Measurements from ENCODE around the gene CCL4. TPM values are rescaled to one million over a fixed set of nuclear protein-coding genes. Genes with fewer than 3 reads are reported as not detected.
"Not testable (repeated sequence)": the region's sequence is repeated elsewhere in the genome, so short reads cannot be mapped to it uniquely, and the experiment has no call there.

The CCL4 gene
- total and polyA plus RNA-seq, 2 donors (not counting 1 experiment from before 2014, with no cell fraction given) = 3.5 to 7.6 TPM

DNA sequence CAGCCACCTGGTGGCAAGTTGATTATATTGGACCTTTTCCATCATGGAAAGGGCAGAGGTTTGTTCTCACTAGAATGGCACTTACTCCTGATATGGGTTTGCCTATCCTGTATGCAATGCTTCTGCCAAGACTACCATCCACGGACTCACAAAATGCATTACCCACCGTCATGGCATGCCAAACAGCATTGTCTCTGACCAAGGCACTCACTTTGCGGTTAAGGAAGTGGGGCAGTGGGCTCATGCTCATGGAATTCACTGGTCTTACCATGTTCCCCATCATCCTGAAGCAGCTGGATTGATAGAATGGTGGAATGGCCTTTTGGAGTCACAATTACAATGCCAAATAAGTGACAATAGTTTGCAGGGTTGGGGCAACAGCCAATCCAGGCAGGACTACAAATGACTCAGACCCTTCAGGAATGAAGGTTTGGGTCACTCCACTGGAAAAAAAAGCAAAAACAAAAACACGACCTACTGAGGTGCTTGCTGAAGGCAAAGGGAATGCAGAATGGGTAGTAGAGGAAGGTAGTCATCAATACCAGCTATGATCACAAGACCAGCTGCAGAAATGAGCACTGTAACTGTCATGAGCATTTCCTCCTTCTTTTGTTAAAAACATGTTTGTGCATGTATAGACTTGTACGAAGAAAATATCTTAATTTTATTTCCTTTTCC, 11.5 kb downstream of the CCL4 start:
- H3K4me3 ChIP-seq (ENCODE audit: control extremely low read depth in 1 of 5, extremely low read depth in 1 of 5, insufficient read depth in 1 of 5, low read depth in 2 of 5, low read length in 4 of 5); H3K4me3 Mint-ChIP-seq; H4K20me1 ChIP-seq (ENCODE audit: control insufficient read depth, insufficient read depth, low read length, poor library complexity, severe bottlenecking); ATAC-seq (ENCODE audit: low read depth); H2AFZ ChIP-seq (ENCODE audit: insufficient read depth, low read depth, low read length, poor library complexity, severe bottlenecking); intact Hi-C loops (cut with micrococcal nuclease); H3K27ac ChIP-seq (ENCODE audit: low read length in 2 of 2); POLR2A ChIA-PET; H3K36me3 ChIP-seq (replicated peaks in 1 of 2; ENCODE audit: control extremely low read depth in 1 of 2, control insufficient read depth in 1 of 2, extremely low read depth in 1 of 2, insufficient read depth in 2 of 2, low read length in 1 of 2); H3K9ac ChIP-seq (ENCODE audit: low read length); H3K79me2 ChIP-seq (ENCODE audit: control insufficient read depth, insufficient read depth, low read length); H3K4me2 ChIP-seq (replicated peaks; ENCODE audit: low read depth, low read length, poor library complexity, severe bottlenecking); H3K27me3 ChIP-seq (replicated peaks in 1 of 4; ENCODE audit: control extremely low read depth in 1 of 4, control insufficient read depth in 3 of 4, insufficient read depth in 4 of 4, low read length in 3 of 4); DNase-seq; H3K27me3 Mint-ChIP-seq: not testable (repeated sequence)
- Mint-ChIP-seq H3K9me3 (ENCODE audit: insufficient read depth) (peaks cover 11% of the 10 kb centered on the region), H3K4me1 (peaks cover 42% of the 10 kb centered on the region), H3K27ac (peak overlapping the region; percentile 50)
- Histone ChIP-seq H3K9me3 (ENCODE audit: control extremely low read depth in 1 of 3, control insufficient read depth in 2 of 3, insufficient read depth in 1 of 3, low read length in 2 of 3) (peaks cover 1 to 15% (median 9%) of the 10 kb centered on the region in 3 donors), H3K4me1 (ENCODE audit: control insufficient read depth in 2 of 2, insufficient read depth in 2 of 2, low read length in 2 of 2) (peaks cover 25 to 27% of the 10 kb centered on the region in 2 donors)
- WGBS (ENCODE audit: insufficient coverage) = 94% methylated on average over 3 of the region's 5 CpGs
- CTCF ChIA-PET = interaction anchor here (2.5 kb wide), 1 partner anchor 139 kb away, joined by 9 read pairs; no protein-coding TSS in a partner anchor

DNA sequence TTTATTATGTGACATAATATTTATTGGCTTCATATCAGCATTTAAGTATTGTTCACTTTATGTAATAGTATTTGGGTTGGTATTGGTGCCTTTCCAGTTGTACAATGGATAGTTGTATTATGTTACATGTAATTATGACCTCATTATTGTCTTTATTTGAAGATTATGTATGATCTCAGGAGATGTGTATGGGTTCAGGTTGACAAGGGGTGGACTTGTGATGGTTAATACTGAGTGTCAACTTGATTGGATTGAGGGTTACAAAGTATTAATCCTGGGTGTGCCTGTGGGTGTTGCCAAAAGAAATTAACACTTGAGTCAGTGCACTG, 12.0 kb downstream of the CCL4 start:
- Mint-ChIP-seq H3K4me1 (peaks cover 37% of the 10 kb centered on the region), H3K9me3 (ENCODE audit: insufficient read depth) (peaks cover 11% of the 10 kb centered on the region)
- H3K27ac Mint-ChIP-seq; H3K4me3 ChIP-seq (ENCODE audit: control extremely low read depth in 1 of 5, extremely low read depth in 1 of 5, insufficient read depth in 1 of 5, low read depth in 2 of 5, low read length in 4 of 5); H3K27me3 Mint-ChIP-seq; H3K79me2 ChIP-seq (ENCODE audit: control insufficient read depth, insufficient read depth, low read length); DNase-seq; H3K27ac ChIP-seq (ENCODE audit: low read length in 2 of 2); H4K20me1 ChIP-seq (ENCODE audit: control insufficient read depth, insufficient read depth, low read length, poor library complexity, severe bottlenecking); H2AFZ ChIP-seq (ENCODE audit: insufficient read depth, low read depth, low read length, poor library complexity, severe bottlenecking); ATAC-seq (ENCODE audit: low read depth); H3K36me3 ChIP-seq (replicated peaks in 1 of 2; ENCODE audit: control extremely low read depth in 1 of 2, control insufficient read depth in 1 of 2, extremely low read depth in 1 of 2, insufficient read depth in 2 of 2, low read length in 1 of 2); H3K9ac ChIP-seq (ENCODE audit: low read length); POLR2A ChIA-PET; H3K27me3 ChIP-seq (replicated peaks in 1 of 4; ENCODE audit: control extremely low read depth in 1 of 4, control insufficient read depth in 3 of 4, insufficient read depth in 4 of 4, low read length in 3 of 4); intact Hi-C loops (cut with micrococcal nuclease); H3K4me2 ChIP-seq (replicated peaks; ENCODE audit: low read depth, low read length, poor library complexity, severe bottlenecking); H3K4me3 Mint-ChIP-seq: not testable (repeated sequence)
- peaks cover 1 to 15% (median 9%) of the 10 kb centered on the region in 3 donors for H3K9me3 ChIP-seq (ENCODE audit: control extremely low read depth in 1 of 3, control insufficient read depth in 2 of 3, insufficient read depth in 1 of 3, low read length in 2 of 3)
- CTCF ChIA-PET = interaction anchor here (2.5 kb wide), 1 partner anchor 140 kb away, joined by 9 read pairs; no protein-coding TSS in a partner anchor
- H3K4me1 ChIP-seq (ENCODE audit: control insufficient read depth in 2 of 2, insufficient read depth in 2 of 2, low read length in 2 of 2) = peaks cover 20 to 23% of the 10 kb centered on the region in 2 donors
